ENCODE data around the gene PPFIA1.

DNA sequence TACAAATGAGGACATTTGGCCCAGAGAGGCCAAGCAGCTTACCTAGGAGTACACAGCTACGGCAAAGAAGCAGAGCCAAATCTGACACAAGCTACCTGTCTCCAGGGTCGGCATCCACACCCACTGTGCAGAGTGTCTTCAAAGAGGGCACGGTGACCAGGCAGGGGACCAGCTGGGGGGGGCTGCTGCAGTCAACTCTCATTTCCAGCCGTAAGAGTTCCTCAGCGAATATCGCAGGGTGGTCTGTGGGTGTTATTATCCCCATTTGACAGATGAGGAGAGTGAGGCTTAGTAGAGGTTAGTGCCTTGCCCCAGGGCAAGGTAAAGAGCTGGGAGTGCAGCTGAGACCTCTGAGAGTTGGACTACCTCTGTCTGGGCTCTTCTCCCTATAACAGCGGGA, 7.1 kb upstream of the PPFIA1 start:
- TF ChIP-seq, protein P1, sequence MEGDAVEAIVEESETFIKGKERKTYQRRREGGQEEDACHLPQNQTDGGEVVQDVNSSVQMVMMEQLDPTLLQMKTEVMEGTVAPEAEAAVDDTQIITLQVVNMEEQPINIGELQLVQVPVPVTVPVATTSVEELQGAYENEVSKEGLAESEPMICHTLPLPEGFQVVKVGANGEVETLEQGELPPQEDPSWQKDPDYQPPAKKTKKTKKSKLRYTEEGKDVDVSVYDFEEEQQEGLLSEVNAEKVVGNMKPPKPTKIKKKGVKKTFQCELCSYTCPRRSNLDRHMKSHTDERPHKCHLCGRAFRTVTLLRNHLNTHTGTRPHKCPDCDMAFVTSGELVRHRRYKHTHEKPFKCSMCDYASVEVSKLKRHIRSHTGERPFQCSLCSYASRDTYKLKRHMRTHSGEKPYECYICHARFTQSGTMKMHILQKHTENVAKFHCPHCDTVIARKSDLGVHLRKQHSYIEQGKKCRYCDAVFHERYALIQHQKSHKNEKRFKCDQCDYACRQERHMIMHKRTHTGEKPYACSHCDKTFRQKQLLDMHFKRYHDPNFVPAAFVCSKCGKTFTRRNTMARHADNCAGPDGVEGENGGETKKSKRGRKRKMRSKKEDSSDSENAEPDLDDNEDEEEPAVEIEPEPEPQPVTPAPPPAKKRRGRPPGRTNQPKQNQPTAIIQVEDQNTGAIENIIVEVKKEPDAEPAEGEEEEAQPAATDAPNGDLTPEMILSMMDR (conservative IDR thresholded peaks at IDR 0.05 in 1 of 2, IDR thresholded peaks at IDR 0.05 in 1 of 2; ENCODE audit: low read depth in 1 of 2, low read length in 2 of 2), result no peak
- no peak for TF ChIP-seq EZH2 (IDR thresholded peaks at IDR 0.05; ENCODE audit: low read length, missing control alignments)
